Stimulated activated naive CD8-positive, alpha-beta T cell treated with anti-CD3 and anti-CD28 coated beads, Interleukin-15, amount 100 ng/mL, for 72 hours (primary cell): ENCODE results near the gene FOXE3.

Experiments
- ATAC-seq: fragments of 150-1000 bp; cut with Tn5 transposase; 2 replicates; pipeline ENCODE4 v1.10.0; 2021; ENCODE audit warnings: mild to moderate bottlenecking, moderate library complexity
- DNase-seq, 2 donors: peaks; one replicate each; pipeline ENCODE4 v3.0.0; 2021 to 2022
- H3K27ac Mint-ChIP-seq, 2 donors: one replicate each; pipeline ENCODE4 v1.8.0; 2022; ENCODE audit warnings: mild to moderate bottlenecking in 2 of 2, mixed read lengths in 2 of 2, moderate library complexity in 2 of 2
- H3K27me3 Mint-ChIP-seq: one replicate; pipeline ENCODE4 v1.8.0; 2022; ENCODE audit warnings: mixed read lengths
- H3K4me1 Mint-ChIP-seq: one replicate; pipeline ENCODE4 v1.8.0; 2022; ENCODE audit warnings: mild to moderate bottlenecking, mixed read lengths
- H3K4me3 Mint-ChIP-seq, 2 donors: one replicate each; pipeline ENCODE4 v1.8.0; 2022; ENCODE audit warnings: mild to moderate bottlenecking in 2 of 2, mixed read lengths in 2 of 2, moderate library complexity in 1 of 2
- H3K9me3 Mint-ChIP-seq, 2 donors: one replicate each; pipeline ENCODE4 v1.8.0; 2022; ENCODE audit warnings: mixed read lengths in 2 of 2

Gene FOXE3

GRCh38 chr1:47437447-47438164, 21.5 kb downstream of the FOXE3 start, which contains the start of gene FOXD2:
Gene FOXD2, plus strand, starts transcription at chr1:47438044. Its CDS starts 92 bp downstream, at chr1:47438136.
- peak; percentile 96 to 97 for DNase-seq
- H3K27ac Mint-ChIP-seq = no peak within 1 kb of the TSS
- peaks cover 41% of the 10 kb centered on the region for H3K27me3 Mint-ChIP-seq
- no peaks in the 10 kb centered on the region for H3K9me3 Mint-ChIP-seq
- H3K4me3 Mint-ChIP-seq = peak within 1 kb of the TSS; percentile 99
- H3K4me1 Mint-ChIP-seq = peaks cover 42% of the 10 kb centered on the region
- ATAC-seq = peak; percentile 93

- H3K9me3 Mint-ChIP-seq = no peaks in the 10 kb centered on the region
- ATAC-seq (no peak), DNase-seq (peak; percentile 34 to 45)
- no peak overlapping the region for H3K27ac Mint-ChIP-seq
- peaks cover 34% of the 10 kb centered on the region for H3K4me1 Mint-ChIP-seq
- H3K4me3 Mint-ChIP-seq = peak overlapping the region; percentile 76 to 99
- H3K27me3 Mint-ChIP-seq = peaks cover 34% of the 10 kb centered on the region
These were observed 22.3 kb downstream of the FOXE3 start for GRCh38 chr1:47438165-47439016.

GRCh38 chr1:47439017-47439818, 23.1 kb downstream of the FOXE3 start:
- Mint-ChIP-seq H3K4me1 (peaks cover 25% of the 10 kb centered on the region), H3K27ac (no peak overlapping the region), H3K27me3 (peaks cover 25% of the 10 kb centered on the region), H3K9me3 (no peaks in the 10 kb centered on the region), H3K4me3 (peak overlapping the region; percentile 2 to 54)
- no peak for DNase-seq
- no peak for ATAC-seq

GRCh38 chr1:47439819-47440598, 23.9 kb downstream of the FOXE3 start:
- ATAC-seq = no peak
- H3K27me3 Mint-ChIP-seq = peaks cover 17% of the 10 kb centered on the region
- no peaks in the 10 kb centered on the region for H3K9me3 Mint-ChIP-seq
- no peak overlapping the region for H3K27ac Mint-ChIP-seq
- peak overlapping the region; percentile 2 to 54 for H3K4me3 Mint-ChIP-seq
- no peak for DNase-seq
- H3K4me1 Mint-ChIP-seq = peaks cover 18% of the 10 kb centered on the region

DNA sequence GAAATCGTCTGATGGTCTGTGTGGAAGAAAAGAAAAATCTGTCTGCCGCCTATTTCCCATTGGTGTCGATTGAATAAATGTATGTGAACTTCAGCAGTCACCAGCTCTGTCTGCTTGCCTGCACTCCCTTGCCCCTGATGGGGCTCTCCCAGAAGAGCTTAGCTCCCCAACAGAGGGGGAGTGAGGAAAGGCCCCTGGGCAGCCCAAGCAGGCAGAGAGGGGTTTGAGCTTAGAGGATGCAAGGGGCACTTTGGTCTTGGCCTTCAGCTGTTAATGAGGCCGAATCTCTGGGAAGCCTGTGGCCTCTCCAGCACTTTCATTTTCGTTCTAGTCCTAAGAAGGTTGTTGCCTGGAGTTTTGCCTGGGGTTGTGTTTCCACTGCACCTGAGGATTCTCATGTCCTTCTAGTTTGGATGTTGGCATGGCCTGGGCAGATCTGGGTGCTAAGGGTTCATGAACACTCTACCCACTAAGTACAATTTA, 24.6 kb downstream of the FOXE3 start:
- Mint-ChIP-seq H3K4me3 (no peak overlapping the region), H3K27ac (no peak overlapping the region), H3K9me3 (no peaks in the 10 kb centered on the region), H3K4me1 (peaks cover 12% of the 10 kb centered on the region), H3K27me3 (peaks cover 11% of the 10 kb centered on the region)
- no peak for DNase-seq
- ATAC-seq = no peak

DNA sequence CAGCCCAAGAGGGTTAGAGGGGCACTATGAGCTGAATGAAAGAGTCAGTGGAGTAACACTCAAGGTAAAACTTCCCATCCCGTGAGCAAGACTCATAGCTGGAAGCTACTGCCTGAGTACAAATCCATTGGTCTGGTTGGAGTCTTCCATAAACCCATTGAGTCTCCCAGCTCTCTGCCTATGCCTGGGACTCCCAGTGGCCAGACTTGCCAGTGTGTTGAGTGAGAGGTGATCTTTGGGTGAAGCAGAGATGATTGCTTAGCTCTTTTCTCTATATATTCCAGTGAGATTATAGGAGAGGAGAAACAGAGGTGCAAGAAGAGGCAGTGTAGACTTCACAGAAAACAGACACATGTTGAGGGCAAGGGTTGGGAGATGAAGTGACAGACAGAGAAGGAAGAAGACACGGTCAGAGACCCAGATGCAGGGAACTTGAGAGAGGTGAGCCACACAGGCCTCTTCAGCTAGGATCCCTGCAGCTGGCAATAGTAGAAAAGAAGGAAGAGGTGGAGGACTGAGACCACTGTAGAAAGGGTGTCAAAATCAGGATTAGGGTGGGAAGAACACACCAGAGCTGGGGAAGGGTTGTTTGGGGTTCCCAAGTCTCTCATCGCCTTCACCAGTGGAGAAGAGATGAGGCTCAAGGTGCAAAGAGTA, 25.5 kb downstream of the FOXE3 start:
- H3K4me1 Mint-ChIP-seq = peaks cover 2% of the 10 kb centered on the region
- no peak overlapping the region for H3K27ac Mint-ChIP-seq
- DNase-seq = no peak
- no peak for ATAC-seq
- peaks cover 2% of the 10 kb centered on the region for H3K27me3 Mint-ChIP-seq
- no peaks in the 10 kb centered on the region for H3K9me3 Mint-ChIP-seq
- H3K4me3 Mint-ChIP-seq = no peak overlapping the region

DNA sequence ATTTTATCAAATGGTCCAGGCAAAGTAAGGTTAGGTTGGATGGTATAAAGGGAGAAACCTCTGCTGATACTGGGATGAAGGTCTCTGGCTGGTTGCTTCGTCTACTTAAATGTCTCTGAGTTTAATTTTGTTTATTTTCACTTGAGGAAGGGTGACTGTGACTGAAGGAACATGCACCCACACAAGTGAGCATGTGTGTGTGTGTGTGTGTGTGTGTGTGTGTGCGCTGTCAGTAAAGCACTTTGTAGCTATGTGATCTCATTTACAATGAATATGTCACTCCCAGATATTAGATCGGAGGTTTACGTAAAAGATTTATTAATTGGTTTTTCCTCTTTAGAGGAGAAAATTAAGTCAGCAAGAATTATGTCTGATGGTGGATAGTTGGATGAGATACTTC, 26.1 kb downstream of the FOXE3 start:
- H3K27ac Mint-ChIP-seq = no peak overlapping the region
- no peak for DNase-seq
- no peaks in the 10 kb centered on the region for H3K9me3 Mint-ChIP-seq
- H3K4me1 Mint-ChIP-seq = no peaks in the 10 kb centered on the region
- no peaks in the 10 kb centered on the region for H3K27me3 Mint-ChIP-seq
- no peak overlapping the region for H3K4me3 Mint-ChIP-seq
- ATAC-seq = no peak

- Mint-ChIP-seq H3K27ac (no peak overlapping the region), H3K9me3 (no peaks in the 10 kb centered on the region), H3K4me1 (no peaks in the 10 kb centered on the region), H3K27me3 (no peaks in the 10 kb centered on the region), H3K4me3 (no peak overlapping the region)
- DNase-seq (no peak), ATAC-seq (no peak)
These were observed 26.9 kb downstream of the FOXE3 start for GRCh38 chr1:47442842-47443529.

DNA sequence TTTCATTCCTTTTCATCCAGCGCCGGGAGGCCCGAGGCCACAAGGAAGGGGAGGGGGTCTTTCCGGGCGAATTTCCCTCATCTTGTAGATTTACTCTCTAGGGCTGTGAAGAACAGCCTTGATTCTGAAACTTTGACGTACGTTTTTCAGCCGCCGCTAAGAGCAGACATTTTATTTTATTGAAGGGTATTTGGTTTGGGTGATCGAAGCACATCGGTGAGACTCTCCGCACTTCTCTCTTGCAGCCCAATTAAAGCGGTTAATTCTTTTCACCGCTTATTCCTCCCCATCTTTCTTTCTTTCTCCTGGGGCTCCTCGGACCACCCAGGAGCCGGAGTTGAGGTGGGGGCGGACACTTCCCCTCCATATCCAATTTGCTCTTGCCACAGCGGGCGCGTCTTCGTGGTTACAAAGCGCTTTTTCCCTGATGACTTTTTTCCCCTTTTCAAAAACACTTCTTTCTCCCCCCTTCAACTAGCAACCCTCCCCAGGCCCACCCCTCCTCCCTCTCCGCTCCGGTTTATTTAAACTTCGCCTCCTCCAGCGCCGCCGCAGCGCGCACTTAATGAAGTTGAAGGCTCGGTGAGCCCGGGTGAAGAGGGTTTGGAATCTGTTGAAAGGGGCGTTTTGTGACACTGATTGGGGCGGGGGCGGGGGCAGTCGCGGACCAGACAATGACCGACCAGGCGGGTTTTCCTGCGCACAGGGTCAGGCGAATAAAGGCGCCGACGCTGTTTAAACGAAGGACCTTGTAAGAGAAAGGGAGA, 27.6 kb downstream of the FOXE3 start:
- H3K9me3 Mint-ChIP-seq = no peaks in the 10 kb centered on the region
- H3K4me1 Mint-ChIP-seq = no peaks in the 10 kb centered on the region
- no peak for DNase-seq
- no peak for ATAC-seq
- no peaks in the 10 kb centered on the region for H3K27me3 Mint-ChIP-seq
- H3K4me3 Mint-ChIP-seq = peak overlapping the region; percentile 72 to 74
- no peak overlapping the region for H3K27ac Mint-ChIP-seq

DNA sequence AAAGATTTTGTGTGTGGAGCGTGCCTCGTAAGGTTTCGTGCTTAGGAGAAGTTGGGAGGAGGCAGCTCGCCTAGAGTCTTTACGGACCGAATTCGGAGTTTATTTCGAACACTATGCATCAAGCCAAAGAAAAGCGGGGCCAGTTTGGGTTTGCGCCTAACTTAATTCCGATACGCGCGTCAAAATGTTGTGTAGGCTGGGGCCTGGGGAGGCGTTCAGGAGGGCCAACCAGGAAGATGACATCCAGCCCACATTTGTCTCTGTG, 28.1 kb downstream of the FOXE3 start:
- ATAC-seq = peak; percentile 3
- Mint-ChIP-seq H3K27me3 (no peaks in the 10 kb centered on the region), H3K9me3 (no peaks in the 10 kb centered on the region), H3K4me1 (no peaks in the 10 kb centered on the region), H3K4me3 (peak overlapping the region; percentile 72 to 74), H3K27ac (no peak overlapping the region)
- no peak for DNase-seq

DNA sequence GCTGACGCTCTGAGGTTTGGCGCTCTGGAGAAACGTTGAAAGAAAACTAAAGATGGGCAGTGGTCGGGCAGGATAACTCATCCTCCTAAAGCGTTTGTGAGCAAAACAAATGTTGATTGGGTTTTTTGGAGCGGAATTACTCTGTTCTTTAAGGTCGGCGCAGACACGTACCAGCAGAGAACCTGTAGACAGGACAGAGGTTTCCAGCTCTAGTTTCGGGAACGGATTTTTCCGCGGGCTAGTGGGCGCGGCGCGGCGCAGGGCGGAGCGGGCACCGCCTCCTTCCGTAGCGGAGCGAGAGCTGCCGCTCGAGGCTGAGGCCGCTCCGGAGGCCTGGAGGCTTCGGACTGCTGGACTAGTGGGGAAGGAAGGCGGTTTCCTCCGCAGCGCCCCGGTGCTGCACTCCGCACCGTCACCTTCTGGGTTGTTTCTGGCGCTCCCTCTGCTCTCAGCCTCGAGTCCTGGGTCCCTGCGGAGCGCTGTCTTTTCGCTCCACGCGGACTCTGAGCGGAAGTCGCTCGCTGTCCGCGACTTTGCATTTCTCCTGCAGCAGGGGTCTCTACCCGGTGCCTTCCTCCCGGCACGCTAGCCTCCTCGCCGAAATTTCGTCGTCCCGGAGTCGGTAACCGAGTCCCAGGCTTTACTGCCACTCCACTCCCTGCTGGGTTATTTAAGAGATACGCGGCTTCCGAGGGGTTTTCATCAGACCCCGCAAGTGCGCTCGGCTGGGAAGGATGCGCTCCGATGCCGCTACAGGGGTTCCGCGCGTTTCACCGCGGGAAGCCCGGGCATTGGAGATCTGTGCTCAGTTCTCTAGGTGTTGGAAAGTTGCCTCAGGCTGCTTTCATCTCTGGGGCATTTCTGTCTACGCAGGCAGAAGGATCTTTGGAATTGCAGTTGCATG, 28.7 kb downstream of the FOXE3 start:
- Mint-ChIP-seq H3K9me3 (no peaks in the 10 kb centered on the region), H3K4me1 (no peaks in the 10 kb centered on the region), H3K4me3 (peak overlapping the region; percentile 72 to 74), H3K27ac (no peak overlapping the region), H3K27me3 (no peaks in the 10 kb centered on the region)
- ATAC-seq (peak; percentile 49), DNase-seq (peak; percentile 30 to 39)

- Mint-ChIP-seq H3K27ac (no peak overlapping the region), H3K4me3 (peak overlapping the region in 1 of 2 donors; percentile 74), H3K27me3 (no peaks in the 10 kb centered on the region), H3K4me1 (no peaks in the 10 kb centered on the region), H3K9me3 (no peaks in the 10 kb centered on the region)
- DNase-seq = no peak
- ATAC-seq = no peak
These were observed 29.9 kb downstream of the FOXE3 start for GRCh38 chr1:47445823-47446550.
